Retinal pigment epithelial cell (primary cell): Measurements from ENCODE around the gene ANAPC2.

Experiments
- DNase-seq: peaks from one replicate; pipeline ENCODE4 v3.0.0-alpha.2; 2010; ENCODE audit warnings: low read depth
- H3K4me3 ChIP-seq: 2 replicates; pipeline ENCODE4 v1.5.1; 2011; ENCODE audit warnings: mild to moderate bottlenecking, low read length, control low read depth, moderate library complexity
- TF ChIP-seq, protein P1 (sequence below): conservative IDR thresholded peaks from 2 replicates; pipeline ENCODE4 v1.5.1; 2011; ENCODE audit warnings: low read depth, low read length, control low read depth, inconsistent platforms

The ANAPC2 gene

DNA sequence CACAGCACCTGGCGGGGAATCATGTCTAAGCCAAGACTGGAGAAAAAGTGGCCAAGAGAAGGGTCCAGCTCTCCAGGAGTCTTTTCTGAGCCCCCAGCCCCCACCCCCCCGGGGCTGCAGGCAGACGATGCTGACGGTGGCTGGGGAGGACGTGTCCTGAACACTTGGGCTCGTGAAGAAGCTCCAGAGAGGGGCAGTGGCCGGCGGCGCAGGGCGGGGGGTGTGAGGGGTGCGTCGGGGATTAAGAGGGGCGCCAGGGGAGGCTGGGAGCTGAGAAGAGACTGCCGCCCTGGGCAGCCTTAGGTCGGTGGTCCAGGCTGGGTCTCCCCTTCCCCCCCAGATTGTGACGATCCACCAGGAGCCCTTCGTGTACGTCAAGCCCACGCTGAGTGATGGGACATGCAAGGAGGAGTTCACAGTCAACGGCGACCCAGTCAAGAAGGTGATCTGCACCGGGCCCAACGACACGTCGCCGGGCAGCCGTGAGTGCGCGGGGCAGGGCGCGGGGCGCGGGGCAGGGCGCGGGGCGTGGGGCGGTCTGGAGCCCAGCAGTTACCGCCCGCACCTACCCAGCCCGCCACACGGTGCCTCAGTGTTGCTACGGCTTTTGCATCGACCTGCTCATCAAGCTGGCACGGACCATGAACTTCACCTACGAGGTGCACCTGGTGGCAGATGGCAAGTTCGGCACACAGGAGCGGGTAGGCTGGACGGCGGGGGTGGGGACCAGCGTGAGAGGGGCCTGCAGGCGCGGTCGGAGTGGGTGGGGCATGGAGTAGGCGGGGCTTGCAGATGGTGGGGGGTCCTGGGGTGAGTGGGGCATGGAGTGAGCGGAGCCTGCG, 27.4 kb downstream of the ANAPC2 start:
- DNase-seq = no peak
- TF ChIP-seq, protein P1, sequence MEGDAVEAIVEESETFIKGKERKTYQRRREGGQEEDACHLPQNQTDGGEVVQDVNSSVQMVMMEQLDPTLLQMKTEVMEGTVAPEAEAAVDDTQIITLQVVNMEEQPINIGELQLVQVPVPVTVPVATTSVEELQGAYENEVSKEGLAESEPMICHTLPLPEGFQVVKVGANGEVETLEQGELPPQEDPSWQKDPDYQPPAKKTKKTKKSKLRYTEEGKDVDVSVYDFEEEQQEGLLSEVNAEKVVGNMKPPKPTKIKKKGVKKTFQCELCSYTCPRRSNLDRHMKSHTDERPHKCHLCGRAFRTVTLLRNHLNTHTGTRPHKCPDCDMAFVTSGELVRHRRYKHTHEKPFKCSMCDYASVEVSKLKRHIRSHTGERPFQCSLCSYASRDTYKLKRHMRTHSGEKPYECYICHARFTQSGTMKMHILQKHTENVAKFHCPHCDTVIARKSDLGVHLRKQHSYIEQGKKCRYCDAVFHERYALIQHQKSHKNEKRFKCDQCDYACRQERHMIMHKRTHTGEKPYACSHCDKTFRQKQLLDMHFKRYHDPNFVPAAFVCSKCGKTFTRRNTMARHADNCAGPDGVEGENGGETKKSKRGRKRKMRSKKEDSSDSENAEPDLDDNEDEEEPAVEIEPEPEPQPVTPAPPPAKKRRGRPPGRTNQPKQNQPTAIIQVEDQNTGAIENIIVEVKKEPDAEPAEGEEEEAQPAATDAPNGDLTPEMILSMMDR = no peak
- no peak overlapping the region for H3K4me3 ChIP-seq

DNA sequence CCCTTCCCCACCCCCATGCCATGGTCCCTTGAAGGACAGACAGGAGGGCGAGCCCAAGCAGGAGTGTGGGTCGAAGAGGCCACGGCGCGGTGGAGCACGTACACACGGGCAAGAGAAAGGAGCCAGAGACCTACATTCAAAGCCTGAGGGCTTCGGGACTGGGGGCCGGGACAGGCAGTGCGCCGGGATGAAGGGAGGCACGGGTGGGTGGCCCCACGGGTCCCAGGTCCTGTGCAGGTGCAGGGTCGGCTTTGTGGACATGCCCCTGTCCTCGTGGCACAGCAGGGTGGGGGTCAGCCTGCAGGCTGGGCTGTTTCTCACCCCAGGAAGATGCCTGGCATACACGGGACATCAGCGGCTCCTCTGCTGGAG, 28.3 kb downstream of the ANAPC2 start:
- no peak for DNase-seq
- H3K4me3 ChIP-seq = no peak overlapping the region
- TF ChIP-seq, protein P1 = no peak

GRCh38 chr9:137159105-137160053, 29.0 kb downstream of the ANAPC2 start:
- DNase-seq = no peak
- H3K4me3 ChIP-seq = no peak overlapping the region
- TF ChIP-seq, protein P1 = no peak

DNA sequence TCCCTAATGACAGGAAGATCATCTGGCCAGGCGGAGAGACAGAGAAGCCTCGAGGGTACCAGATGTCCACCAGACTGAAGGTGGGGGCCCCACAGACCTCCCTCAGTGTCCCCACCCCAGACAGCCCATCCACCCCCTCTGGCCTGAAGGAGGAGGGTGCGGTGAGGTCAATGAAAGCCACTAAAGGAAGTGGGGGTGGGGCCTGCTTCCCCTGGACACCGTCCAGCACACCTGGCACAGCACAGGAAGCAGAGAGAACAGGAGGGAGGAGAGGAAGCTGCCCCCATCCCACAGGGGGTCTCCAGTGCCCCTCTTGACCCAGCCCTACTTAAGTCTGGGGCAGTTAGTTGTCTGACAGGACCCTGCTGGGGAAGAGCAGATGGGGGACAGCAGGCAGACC, 29.7 kb downstream of the ANAPC2 start:
- TF ChIP-seq, protein P1 = no peak
- DNase-seq = no peak
- H3K4me3 ChIP-seq = no peak overlapping the region

DNA sequence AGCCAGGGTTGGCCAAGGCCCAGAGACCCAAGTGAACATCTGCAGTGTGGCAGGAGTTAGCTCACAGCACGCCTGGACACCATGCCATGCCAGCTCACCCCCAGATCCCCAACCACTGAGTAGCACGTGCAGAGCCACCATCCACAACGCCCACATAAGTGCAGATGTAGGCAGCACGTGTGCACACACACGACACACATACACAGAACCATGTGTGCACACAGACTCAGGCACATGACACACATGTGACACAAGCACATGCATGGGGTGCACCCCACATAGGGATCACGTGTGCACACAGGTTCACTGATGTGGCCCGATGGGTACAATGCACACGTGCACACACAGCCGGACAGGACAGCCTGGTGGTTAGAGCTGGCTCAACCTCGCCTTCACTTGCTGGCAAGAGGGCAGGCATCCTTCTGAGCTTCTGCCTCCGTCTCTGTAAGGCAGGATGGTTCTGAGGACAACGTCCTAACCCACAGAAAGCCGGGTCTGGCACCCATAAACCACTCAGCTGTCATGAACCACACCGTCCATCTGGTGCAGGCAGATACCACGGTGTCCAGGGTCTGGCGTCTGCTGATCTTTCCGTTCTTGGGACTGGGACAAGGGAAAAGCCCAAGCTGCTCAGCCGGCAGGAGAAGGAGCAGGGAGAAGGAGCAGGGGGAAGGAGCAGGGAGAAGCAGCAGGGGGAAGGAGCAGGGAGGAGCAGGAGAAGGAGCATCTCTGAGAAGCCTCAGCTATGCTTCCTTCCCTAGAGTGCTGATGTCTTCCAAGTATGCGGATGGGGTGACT, 30.5 kb downstream of the ANAPC2 start:
- no peak overlapping the region for H3K4me3 ChIP-seq
- TF ChIP-seq, protein P1 = no peak
- DNase-seq = no peak

DNA sequence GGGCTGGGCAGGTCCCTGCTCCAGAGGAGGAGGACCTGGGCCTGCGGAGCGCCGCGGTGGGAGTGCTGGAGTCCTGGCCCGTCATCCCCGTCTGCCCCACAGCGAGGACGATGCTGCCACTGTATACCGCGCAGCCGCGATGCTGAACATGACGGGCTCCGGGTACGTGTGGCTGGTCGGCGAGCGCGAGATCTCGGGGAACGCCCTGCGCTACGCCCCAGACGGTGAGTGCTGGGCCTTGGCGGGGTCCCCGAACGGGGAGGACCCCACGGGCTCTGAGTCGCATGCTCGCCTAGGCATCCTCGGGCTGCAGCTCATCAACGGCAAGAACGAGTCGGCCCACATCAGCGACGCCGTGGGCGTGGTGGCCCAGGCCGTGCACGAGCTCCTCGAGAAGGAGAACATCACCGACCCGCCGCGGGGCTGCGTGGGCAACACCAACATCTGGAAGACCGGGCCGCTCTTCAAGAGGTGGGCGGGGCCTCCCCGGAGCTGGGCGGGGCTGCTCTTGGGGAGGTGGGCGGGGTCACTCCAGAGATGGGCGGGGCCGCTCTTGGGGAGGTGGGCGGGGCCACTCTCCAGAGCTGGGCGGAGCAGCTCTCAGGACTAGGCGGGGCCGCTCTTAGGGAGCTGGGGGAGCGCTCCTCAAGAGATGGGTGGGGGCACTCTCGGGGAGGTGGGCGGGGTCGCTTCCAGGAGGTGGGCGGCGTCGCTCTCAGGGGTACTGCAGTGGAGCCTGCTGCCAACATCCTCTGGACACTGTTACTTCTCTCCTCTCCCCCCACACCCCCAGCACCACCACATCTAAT, 31.6 kb downstream of the ANAPC2 start:
- peak overlapping the region; percentile 32 for H3K4me3 ChIP-seq
- TF ChIP-seq, protein P1 = no peak
- no peak for DNase-seq
